GM23338 (cell line): ENCODE results near the gene BICRA. TPM values are rescaled to one million over a fixed set of nuclear protein-coding genes. Genes with fewer than 3 reads are reported as not detected.

Experiments used
- ATAC-seq: fragments of 200-7000 bp; cut with Tn5 transposase; 3 replicates; pipeline ENCODE4 v1.9.1; 2020
- DNase-seq: peaks from one replicate; pipeline ENCODE4 v3.0.0-alpha.2; 2015; ENCODE audit warnings: low spot score
- H2AFZ ChIP-seq: fragments of 200-600 bp; sonication (generic); 2 replicates; pipeline ENCODE4 v1.8.0; 2016; ENCODE audit warnings: antibody characterized with exemption, mild to moderate bottlenecking, moderate library complexity
- H3F3A ChIP-seq: fragments of 200-600 bp; sonication (generic); replicated peaks from 2 replicates; pipeline ENCODE4 v1.8.0; 2017; ENCODE audit warnings: antibody characterized with exemption, mixed run types, low read depth
- H3K27ac ChIP-seq: fragments of 200-600 bp; sonication (generic); 2 replicates; pipeline ENCODE4 v1.6.1; 2016; ENCODE audit warnings: low read depth
- H3K27me3 ChIP-seq: fragments of 200-600 bp; sonication (generic); 2 replicates; pipeline ENCODE4 v1.8.0; 2016; ENCODE audit warnings: mild to moderate bottlenecking, mixed run types, moderate library complexity; ENCODE audit not compliant: insufficient read depth
- H3K36me3 ChIP-seq: fragments of 200-600 bp; sonication (generic); 2 replicates; pipeline ENCODE4 v1.8.0; 2016; ENCODE audit warnings: mild to moderate bottlenecking; ENCODE audit not compliant: insufficient read depth
- H3K4me1 ChIP-seq: fragments of 200-600 bp; sonication (generic); 2 replicates; pipeline ENCODE4 v1.8.0; 2016; ENCODE audit warnings: mild to moderate bottlenecking, moderate library complexity; ENCODE audit not compliant: insufficient read depth
- H3K4me2 ChIP-seq: fragments of 200-600 bp; sonication (generic); 2 replicates; pipeline ENCODE4 v1.7.1; 2017; ENCODE audit warnings: mixed run types
- H3K4me3 ChIP-seq: fragments of 200-600 bp; sonication (generic); 2 replicates; pipeline ENCODE4 v1.6.1; 2016; ENCODE audit warnings: mixed run types
- H3K79me2 ChIP-seq: fragments of 200-600 bp; sonication (generic); replicated peaks from 2 replicates; pipeline ENCODE4 v1.8.0; 2017; ENCODE audit warnings: mild to moderate bottlenecking; ENCODE audit not compliant: insufficient read depth
- H3K9me2 ChIP-seq: fragments of 200-600 bp; sonication (generic); 2 replicates; pipeline ENCODE4 v1.8.0; 2017; ENCODE audit not compliant: insufficient read depth
- H4K20me1 ChIP-seq: fragments of 200-600 bp; sonication (generic); replicated peaks from 2 replicates; pipeline ENCODE4 v1.8.0; 2017; ENCODE audit warnings: mild to moderate bottlenecking; ENCODE audit not compliant: insufficient read depth
- H3K27ac Mint-ChIP-seq: 2 replicates; pipeline ENCODE4 v1.8.0; 2020; ENCODE audit warnings: inconsistent platforms, mild to moderate bottlenecking, moderate library complexity, mixed read lengths
- H3K27me3 Mint-ChIP-seq: 3 replicates; pipeline ENCODE4 v1.8.0; 2022; ENCODE audit warnings: low read depth, mild to moderate bottlenecking, moderate library complexity, mixed read lengths, inconsistent platforms; ENCODE audit not compliant: insufficient read depth, poor library complexity
- H3K36me3 Mint-ChIP-seq: 3 replicates; pipeline ENCODE4 v1.8.0; 2021; ENCODE audit warnings: low read depth, mild to moderate bottlenecking, inconsistent platforms, moderate library complexity, mixed read lengths
- H3K4me1 Mint-ChIP-seq: 3 replicates; pipeline ENCODE4 v1.8.0; 2020; ENCODE audit warnings: mild to moderate bottlenecking, inconsistent platforms, mixed read lengths
- H3K4me3 Mint-ChIP-seq: 3 replicates; pipeline ENCODE4 v1.8.0; 2021; ENCODE audit warnings: moderate library complexity, mild to moderate bottlenecking, inconsistent platforms, mixed read lengths
- H3K9me3 Mint-ChIP-seq: 3 replicates; pipeline ENCODE4 v1.8.0; 2020; ENCODE audit warnings: moderate library complexity, mild to moderate bottlenecking, inconsistent platforms, mixed read lengths
- CREB1 ChIP-seq: fragments of 250-450 bp; sonication (Bioruptor Pico); IDR thresholded peaks from 2 replicates; pipeline ENCODE4 v1.5.0; 2020; ENCODE audit warnings: low read depth, mild to moderate bottlenecking, moderate library complexity
- CTCF ChIP-seq, 2 experiments: fragments of 200-600 bp in 1 of 2; sonication (generic) in 1 of 2; conservative IDR thresholded peaks; 2 replicates each; pipeline versions ENCODE4 v1.5.1 to v1.6.1; 2016 to 2017; ENCODE audit warnings: antibody characterized with exemption in 2 of 2, low read depth in 2 of 2, mild to moderate bottlenecking in 2 of 2, moderate library complexity in 1 of 2
- EZH2 ChIP-seq: fragments of 200-600 bp; sonication (generic); IDR thresholded peaks from one replicate; pipeline ENCODE4 v1.8.0; 2017; ENCODE audit warnings: antibody characterized with exemption, mild to moderate bottlenecking, low read depth; ENCODE audit not compliant: unreplicated experiment
- EZH2phosphoT487 ChIP-seq: fragments of 200-600 bp; sonication (generic); IDR thresholded peaks from one replicate; pipeline ENCODE4 v1.8.1; 2018; ENCODE audit warnings: antibody characterized with exemption; ENCODE audit not compliant: unreplicated experiment
- JUNB ChIP-seq: IDR thresholded peaks from one replicate; pipeline ENCODE4 v1.6.1; 2016; ENCODE audit warnings: antibody characterized with exemption; ENCODE audit not compliant: unreplicated experiment
- NANOG ChIP-seq: IDR thresholded peaks from 2 replicates; pipeline ENCODE4 v1.6.1; 2016; ENCODE audit warnings: antibody characterized with exemption, borderline replicate concordance
- POLR2AphosphoS5 ChIP-seq: IDR thresholded peaks from 2 replicates; pipeline ENCODE4 v1.6.1; 2016; ENCODE audit warnings: antibody characterized with exemption, low read depth
- STAT1 ChIP-seq: IDR thresholded peaks from one replicate; pipeline ENCODE4 v1.6.1; 2016; ENCODE audit warnings: antibody characterized with exemption; ENCODE audit not compliant: unreplicated experiment
- ZNF114 ChIP-seq: fragments of 250-450 bp; sonication (Bioruptor Pico); IDR thresholded peaks from 2 replicates; pipeline ENCODE4 v1.5.0; 2020; ENCODE audit warnings: mild to moderate bottlenecking, moderate library complexity
- ZNF331 ChIP-seq: fragments of 250-450 bp; sonication (Bioruptor Pico); IDR thresholded peaks from 2 replicates; pipeline ENCODE4 v1.5.0; 2020; ENCODE audit warnings: low read depth, mild to moderate bottlenecking, moderate library complexity
- ZNF462 ChIP-seq: fragments of 250-450 bp; sonication (Bioruptor Pico); IDR thresholded peaks from 2 replicates; pipeline ENCODE4 v1.5.0; 2020; ENCODE audit warnings: mild to moderate bottlenecking, moderate library complexity
- polyA plus RNA-seq: library from polyadenylated mRNA; unstranded; fragments of >200 nt; fragmentation: Nextera tagmentation; extraction: Ambion mirVana; gene quantifications from 2 replicates; pipeline ENCODE4 v1.2.1, GENCODE V29; 2016
- total RNA-seq: library from RNA; depleted of rRNA; stranded (reverse); fragments of >200 nt; shearing (Covaris generic); gene quantifications from 2 replicates; pipeline ENCODE4 v1.2.3, GENCODE V29; 2014
- TF ChIP-seq, protein P1 (sequence below): IDR thresholded peaks from 2 replicates; pipeline ENCODE4 v1.6.1; 2016; ENCODE audit warnings: antibody characterized with exemption
- TF ChIP-seq, protein P2 (sequence below): IDR thresholded peaks from one replicate; pipeline ENCODE4 v1.6.1; 2018; ENCODE audit warnings: antibody characterized with exemption; ENCODE audit not compliant: unreplicated experiment

Gene BICRA
- total and polyA plus RNA-seq, 2 experiments from 2014 or later: 7.0 to 37.7 TPM

DNA sequence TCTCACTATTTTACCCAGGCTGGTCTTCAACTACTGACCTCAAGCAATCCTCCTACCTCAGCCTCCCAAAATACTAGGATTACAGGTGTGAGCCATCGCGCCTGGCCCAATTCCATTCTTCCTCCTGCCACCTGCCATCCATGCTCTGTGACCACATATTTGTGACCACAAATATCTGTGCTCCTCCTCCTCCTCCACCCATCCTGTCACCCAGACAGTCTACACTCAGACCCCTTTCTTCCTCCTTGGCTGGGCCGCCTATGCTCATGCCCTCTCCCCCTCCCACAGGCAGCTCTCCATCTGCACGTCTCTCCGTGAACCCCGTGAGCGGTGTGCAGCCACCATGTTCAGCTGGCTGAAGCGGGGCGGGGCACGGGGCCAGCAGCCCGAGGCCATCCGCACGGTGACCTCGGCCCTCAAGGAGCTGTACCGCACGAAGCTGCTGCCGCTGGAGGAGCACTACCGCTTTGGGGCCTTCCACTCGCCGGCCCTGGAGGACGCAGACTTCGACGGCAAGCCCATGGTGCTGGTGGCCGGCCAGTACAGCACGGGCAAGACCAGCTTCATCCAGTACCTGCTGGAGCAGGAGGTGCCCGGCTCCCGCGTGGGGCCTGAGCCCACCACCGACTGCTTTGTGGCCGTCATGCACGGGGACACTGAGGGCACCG, 107.5 kb downstream of the BICRA start:
- Histone ChIP-seq H2AFZ (no peak overlapping the region), H3K4me3 (no peak overlapping the region), H3K36me3 (no peaks in the 10 kb centered on the region), H3K4me1 (no peaks in the 10 kb centered on the region; the same call in 1 of the 2 replicates), H3K79me2 (no peaks in the 10 kb centered on the region), H3K4me2 (no peak overlapping the region), H3K9me2 (no peaks in the 10 kb centered on the region), H3K27ac (no peak overlapping the region), H3F3A (no peaks in the 10 kb centered on the region; the same call in 1 of the 2 replicates), H4K20me1 (no peaks in the 10 kb centered on the region), H3K27me3 (no peaks in the 10 kb centered on the region)
- peaks cover 21% of the 10 kb centered on the region for H3K9me3 Mint-ChIP-seq
- H3K27ac Mint-ChIP-seq: no peak overlapping the region
- H3K36me3 Mint-ChIP-seq: peaks cover 19% of the 10 kb centered on the region
- ATAC-seq: no peak
- H3K4me3 Mint-ChIP-seq: no peak overlapping the region
- H3K4me1 Mint-ChIP-seq: peaks cover 9% of the 10 kb centered on the region; the same call in 2 of the 3 replicates
- peaks cover 19% of the 10 kb centered on the region for H3K27me3 Mint-ChIP-seq
- DNase-seq: no peak
- TF ChIP-seq, protein P1, sequence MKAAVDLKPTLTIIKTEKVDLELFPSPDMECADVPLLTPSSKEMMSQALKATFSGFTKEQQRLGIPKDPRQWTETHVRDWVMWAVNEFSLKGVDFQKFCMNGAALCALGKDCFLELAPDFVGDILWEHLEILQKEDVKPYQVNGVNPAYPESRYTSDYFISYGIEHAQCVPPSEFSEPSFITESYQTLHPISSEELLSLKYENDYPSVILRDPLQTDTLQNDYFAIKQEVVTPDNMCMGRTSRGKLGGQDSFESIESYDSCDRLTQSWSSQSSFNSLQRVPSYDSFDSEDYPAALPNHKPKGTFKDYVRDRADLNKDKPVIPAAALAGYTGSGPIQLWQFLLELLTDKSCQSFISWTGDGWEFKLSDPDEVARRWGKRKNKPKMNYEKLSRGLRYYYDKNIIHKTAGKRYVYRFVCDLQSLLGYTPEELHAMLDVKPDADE: no peak
- no peak for TF ChIP-seq EZH2
- TF ChIP-seq JUNB: no peak
- no peak for TF ChIP-seq ZNF114 (CRISPR knock-in tag)
- no peak for TF ChIP-seq ZNF331 (CRISPR knock-in tag)
- TF ChIP-seq CREB1 (CRISPR knock-in tag): no peak
- no peak for TF ChIP-seq EZH2phosphoT487
- no peak for TF ChIP-seq STAT1
- TF ChIP-seq POLR2AphosphoS5: no peak
- TF ChIP-seq ZNF462 (CRISPR knock-in tag): no peak
- no peak for TF ChIP-seq CTCF (conservative IDR thresholded peaks at IDR 0.05; ENCODE audit: low read depth in 2 of 2)
- TF ChIP-seq, protein P2, sequence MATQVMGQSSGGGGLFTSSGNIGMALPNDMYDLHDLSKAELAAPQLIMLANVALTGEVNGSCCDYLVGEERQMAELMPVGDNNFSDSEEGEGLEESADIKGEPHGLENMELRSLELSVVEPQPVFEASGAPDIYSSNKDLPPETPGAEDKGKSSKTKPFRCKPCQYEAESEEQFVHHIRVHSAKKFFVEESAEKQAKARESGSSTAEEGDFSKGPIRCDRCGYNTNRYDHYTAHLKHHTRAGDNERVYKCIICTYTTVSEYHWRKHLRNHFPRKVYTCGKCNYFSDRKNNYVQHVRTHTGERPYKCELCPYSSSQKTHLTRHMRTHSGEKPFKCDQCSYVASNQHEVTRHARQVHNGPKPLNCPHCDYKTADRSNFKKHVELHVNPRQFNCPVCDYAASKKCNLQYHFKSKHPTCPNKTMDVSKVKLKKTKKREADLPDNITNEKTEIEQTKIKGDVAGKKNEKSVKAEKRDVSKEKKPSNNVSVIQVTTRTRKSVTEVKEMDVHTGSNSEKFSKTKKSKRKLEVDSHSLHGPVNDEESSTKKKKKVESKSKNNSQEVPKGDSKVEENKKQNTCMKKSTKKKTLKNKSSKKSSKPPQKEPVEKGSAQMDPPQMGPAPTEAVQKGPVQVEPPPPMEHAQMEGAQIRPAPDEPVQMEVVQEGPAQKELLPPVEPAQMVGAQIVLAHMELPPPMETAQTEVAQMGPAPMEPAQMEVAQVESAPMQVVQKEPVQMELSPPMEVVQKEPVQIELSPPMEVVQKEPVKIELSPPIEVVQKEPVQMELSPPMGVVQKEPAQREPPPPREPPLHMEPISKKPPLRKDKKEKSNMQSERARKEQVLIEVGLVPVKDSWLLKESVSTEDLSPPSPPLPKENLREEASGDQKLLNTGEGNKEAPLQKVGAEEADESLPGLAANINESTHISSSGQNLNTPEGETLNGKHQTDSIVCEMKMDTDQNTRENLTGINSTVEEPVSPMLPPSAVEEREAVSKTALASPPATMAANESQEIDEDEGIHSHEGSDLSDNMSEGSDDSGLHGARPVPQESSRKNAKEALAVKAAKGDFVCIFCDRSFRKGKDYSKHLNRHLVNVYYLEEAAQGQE: no peak
- no peak for TF ChIP-seq NANOG
